B cell (primary cell): ENCODE measurements around the gene TBRG4.

Experiments used
- CTCF ChIP-seq: fragments of 200-600 bp; IDR thresholded peaks from one replicate; pipeline ENCODE4 v1.8.0; 2022; ENCODE audit warnings: antibody characterized with exemption, mild to moderate bottlenecking
- EZH2 ChIP-seq: IDR thresholded peaks from 2 replicates; pipeline ENCODE4 v1.6.1; 2012; ENCODE audit warnings: borderline replicate concordance, low read depth, mild to moderate bottlenecking, moderate library complexity, low read length; ENCODE audit not compliant: insufficient read depth, poor library complexity, severe bottlenecking

- TF ChIP-seq CTCF (no peak), EZH2 (no peak)
Measured at GRCh38 chr7:45066409-45066808, 45.1 kb downstream of the TBRG4 start.
